GM12865 (cell line): ENCODE data around the gene UNC13D.

Experiments used
- DNase-seq: peaks from one replicate; pipeline ENCODE4 v3.0.0; 2010; ENCODE audit warnings: low read depth
- H3K4me3 ChIP-seq: 2 replicates; pipeline ENCODE4 v1.5.1; 2011; ENCODE audit warnings: mild to moderate bottlenecking, low read depth, low read length, control low read depth
- CTCF ChIP-seq: IDR thresholded peaks from 2 replicates; pipeline ENCODE4 v1.5.1; 2011; ENCODE audit warnings: low read length, control low read depth, low read depth, inconsistent platforms; ENCODE audit not compliant: insufficient read depth; ENCODE audit errors: missing control alignments

UNC13D gene

DNA sequence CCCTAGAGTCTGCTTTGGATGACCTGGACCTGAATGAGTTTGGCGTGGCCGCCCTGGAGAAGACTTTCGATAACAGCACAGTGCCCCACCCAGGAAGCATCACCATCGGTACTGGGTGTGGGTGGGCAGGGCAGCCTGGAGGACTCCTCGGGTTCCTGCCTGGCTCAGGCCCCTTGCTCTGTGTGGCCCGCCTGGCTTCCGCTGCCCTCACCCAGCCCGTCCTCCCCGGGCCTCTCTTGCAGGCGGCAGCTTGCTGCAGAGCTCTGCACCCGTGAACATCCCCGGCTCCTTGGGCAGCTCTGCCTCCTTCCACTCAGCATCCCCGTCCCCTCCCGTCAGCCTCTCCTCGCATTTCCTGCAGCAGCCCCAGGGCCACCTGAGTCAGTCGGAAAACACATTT, 24.5 kb downstream of the UNC13D start:
- DNase-seq, result no peak
- no peak overlapping the region for H3K4me3 ChIP-seq
- no peak for TF ChIP-seq CTCF

- DNase-seq, result no peak
- H3K4me3 ChIP-seq, result no peak overlapping the region
- no peak for TF ChIP-seq CTCF
These were observed 25.1 kb downstream of the UNC13D start for GRCh38 chr17:75819116-75819515.

GRCh38 chr17:75818326-75818885, 25.8 kb downstream of the UNC13D start:
- TF ChIP-seq CTCF, result no peak
- DNase-seq, result no peak
- no peak overlapping the region for H3K4me3 ChIP-seq

DNA sequence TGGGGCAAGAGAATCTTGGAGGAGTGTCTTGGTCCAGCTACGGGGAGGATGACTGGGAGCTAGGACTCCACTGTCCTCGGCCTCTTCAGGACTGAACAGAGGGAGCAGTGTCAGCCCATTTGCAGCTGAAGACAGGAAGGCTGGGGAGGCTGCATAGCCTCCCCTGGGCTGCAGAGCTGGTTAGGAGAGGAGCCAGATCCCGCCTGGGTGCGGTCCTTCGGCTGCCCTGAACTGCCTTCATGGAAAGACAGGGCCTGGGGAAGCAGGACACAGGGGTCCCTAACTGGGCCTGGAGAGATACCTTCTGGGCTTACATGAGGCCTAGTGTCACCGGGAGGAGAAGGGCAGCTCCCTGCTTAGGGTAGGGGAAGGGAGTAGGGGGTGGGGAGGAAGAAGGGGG, 26.6 kb downstream of the UNC13D start:
- DNase-seq, result no peak
- no peak overlapping the region for H3K4me3 ChIP-seq
- TF ChIP-seq CTCF, result no peak

- H3K4me3 ChIP-seq, result no peak overlapping the region
- DNase-seq, result no peak
- no peak for TF ChIP-seq CTCF
These were observed 27.5 kb downstream of the UNC13D start for GRCh38 chr17:75816693-75817092.

DNA sequence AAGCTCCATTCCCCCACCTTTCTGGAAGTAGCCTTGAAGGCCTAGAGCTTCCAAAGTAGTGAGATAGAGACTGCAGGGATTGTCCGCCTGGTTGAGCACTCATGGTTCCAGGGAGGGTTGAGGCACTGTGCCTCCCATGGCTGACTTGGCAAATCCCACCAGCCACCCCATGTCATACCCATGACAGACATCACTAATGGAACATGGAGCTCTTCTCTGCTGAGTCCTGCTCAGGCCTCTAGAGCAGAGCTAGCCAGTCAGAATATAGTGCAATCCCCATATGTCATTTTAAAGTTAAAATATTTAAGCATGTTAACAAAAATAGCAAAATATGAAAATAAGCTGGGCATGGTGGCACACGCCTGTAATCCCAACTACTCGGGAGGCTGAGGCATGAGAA, 28.8 kb downstream of the UNC13D start:
- TF ChIP-seq CTCF, result no peak
- no peak overlapping the region for H3K4me3 ChIP-seq
- no peak for DNase-seq

DNA sequence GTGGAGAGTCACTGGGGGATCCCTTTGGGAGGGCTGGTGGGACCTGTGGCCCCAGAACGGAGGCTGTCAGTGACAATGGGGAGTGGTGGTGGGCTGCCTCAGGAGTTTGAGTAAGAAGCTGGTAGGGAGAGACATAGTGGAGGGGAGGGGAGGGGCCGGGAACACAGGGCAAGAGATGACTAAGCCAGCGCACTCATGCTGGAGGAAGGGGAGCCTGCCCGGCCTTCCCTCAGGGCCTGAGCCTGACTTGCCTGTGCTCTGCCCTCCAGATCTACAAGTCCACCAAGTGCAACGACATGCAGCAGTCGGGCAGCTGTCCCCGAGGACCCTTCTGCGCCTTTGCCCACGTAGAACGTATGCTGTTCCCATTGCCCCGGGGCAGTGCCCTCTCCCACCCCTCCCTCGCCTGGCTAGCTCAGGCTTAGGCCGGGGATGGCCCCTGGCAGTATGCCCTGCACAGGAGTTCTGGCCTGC, 29.3 kb downstream of the UNC13D start:
- no peak for DNase-seq
- TF ChIP-seq CTCF, result no peak
- no peak overlapping the region for H3K4me3 ChIP-seq
